K562 (cell line): ENCODE results near the gene TUBD1. TPM values are rescaled to one million over a fixed set of nuclear protein-coding genes. Genes with fewer than 3 reads are reported as not detected.

Experiments used
- CBX2 ChIP-seq: fragments of 200-600 bp; sonication (generic); IDR thresholded peaks from one replicate; pipeline ENCODE4 v1.6.1; 2012; ENCODE audit warnings: mild to moderate bottlenecking, low read length, inconsistent platforms; ENCODE audit not compliant: insufficient read depth, poor library complexity, severe bottlenecking
- KLF10 ChIP-seq: fragments of 250-450 bp; sonication (Bioruptor Pico); IDR thresholded peaks from 2 replicates; pipeline ENCODE4 v1.6.1; 2021; ENCODE audit warnings: matching md5 sums
- MAFF ChIP-seq: IDR thresholded peaks from 2 replicates; pipeline ENCODE4 v1.6.1; 2012; ENCODE audit warnings: low read length, improper control_type of control experiment
- SAP30 ChIP-seq: fragments of 200-600 bp; sonication (generic); IDR thresholded peaks from 2 replicates; pipeline ENCODE4 v1.6.1; 2012; ENCODE audit warnings: borderline replicate concordance, low read depth, mild to moderate bottlenecking, moderate library complexity, low read length, control low read depth, inconsistent platforms; ENCODE audit not compliant: insufficient read depth, poor library complexity, severe bottlenecking
- ZBTB12 ChIP-seq: fragments of 250-450 bp; sonication (Bioruptor Pico); IDR thresholded peaks from 2 replicates; pipeline ENCODE4 v1.4.0; 2020
- ZBTB34 ChIP-seq: fragments of 250-450 bp; sonication (Bioruptor Pico); IDR thresholded peaks from 2 replicates; pipeline ENCODE4 v1.8.0; 2021; ENCODE audit warnings: mild to moderate bottlenecking, moderate library complexity
- ZC3H11A ChIP-seq: IDR thresholded peaks from 2 replicates; pipeline ENCODE4 v1.6.1; 2012; ENCODE audit warnings: low read depth, low read length, improper control_type of control experiment
- ZNF449 ChIP-seq: fragments of 250-450 bp; sonication (Bioruptor Pico); IDR thresholded peaks from 2 replicates; pipeline ENCODE4 v1.8.0; 2022; ENCODE audit warnings: moderate library complexity, mild to moderate bottlenecking, inconsistent platforms
- ZNF518B ChIP-seq: fragments of 250-450 bp; sonication (Bioruptor Pico); IDR thresholded peaks from 2 replicates; pipeline ENCODE4 v1.5.0; 2021; ENCODE audit warnings: mild to moderate bottlenecking, moderate library complexity
- ZNF561 ChIP-seq: fragments of 450-650 bp; formaldehyde crosslinking; conservative IDR thresholded peaks from 2 replicates; pipeline ENCODE4 v1.4.0; 2020; ENCODE audit warnings: mild to moderate bottlenecking, moderate library complexity
- ZNF583 ChIP-seq: fragments of 250-450 bp; sonication (Bioruptor Pico); IDR thresholded peaks from 2 replicates; pipeline ENCODE4 v1.4.0; 2020
- ZNF655 ChIP-seq: fragments of 250-450 bp; sonication (Bioruptor Pico); IDR thresholded peaks from 2 replicates; pipeline ENCODE4 v1.5.0; 2021
- ZNF75A ChIP-seq: fragments of 450-650 bp; formaldehyde crosslinking; IDR thresholded peaks from 2 replicates; pipeline ENCODE4 v1.4.0; 2020; ENCODE audit warnings: mild to moderate bottlenecking
- polyA plus RNA-seq, 8 experiments: library from polyadenylated mRNA; depleted of rRNA in 4 of 8; stranded (reverse) in 5 of 8; unstranded in 3 of 8; fragments of >200 nt; fragmentation: Nextera tagmentation in 2 of 8; fragmentation: Illumina TruSeq in 1 of 8; extraction: Ambion mirVana in 2 of 8; extraction: Trizol in 1 of 8; gene quantifications; 2 replicates each; pipeline versions ENCODE4 v1.2.1 to v1.2.3, GENCODE V29; 2011 to 2014; ENCODE audit warnings: inconsistent platforms in 1 of 8, missing spikeins in 1 of 8
- total RNA-seq, 7 experiments: library from RNA; depleted of rRNA in 6 of 7; stranded (reverse); fragments of >200 nt in 6 of 7; fragmentation: Illumina TruSeq in 2 of 7; extraction: Trizol in 2 of 7; gene quantifications; 2 replicates each; pipeline versions ENCODE4 v1.2.1 to v1.2.3, GENCODE V29; 2011 to 2021; ENCODE audit warnings: low replicate concordance in 1 of 7

TUBD1 gene
- total and polyA plus RNA-seq, 9 of the 15 experiments (the other 6 are each of a cell fraction or from before 2014, with no cell fraction given) = 10.8 to 35.3 (median 17.9) TPM

GRCh38 chr17:59837308-59838051, 55.3 kb downstream of the TUBD1 start (continued):
- no peak for TF ChIP-seq ZBTB34 (CRISPR knock-in tag)
- TF ChIP-seq ZNF75A = 0 out of 2 replicates have a peak, but pooled peaks have one; percentile 61
- TF ChIP-seq ZNF655 (CRISPR knock-in tag) = no peak
- peak; percentile 83 for TF ChIP-seq ZNF583 (CRISPR knock-in tag)
- no peak for TF ChIP-seq KLF10 (CRISPR knock-in tag)
- TF ChIP-seq ZNF449 (CRISPR knock-in tag) = 0 out of 2 replicates have a peak, but pooled peaks have one; percentile 58
- no peak for TF ChIP-seq SAP30
- TF ChIP-seq CBX2 = no peak
- TF ChIP-seq ZBTB12 (CRISPR knock-in tag) = 0 out of 2 replicates have a peak, but pooled peaks have one; percentile 15
- TF ChIP-seq ZNF518B (CRISPR knock-in tag) = 0 out of 2 replicates have a peak, but pooled peaks have one; percentile 52
- peak; percentile 42; the same call in 1 of the 2 replicates for TF ChIP-seq MAFF
- no peak for TF ChIP-seq ZNF561 (CRISPR knock-in tag)
- no peak for TF ChIP-seq ZC3H11A
